HUES48 (cell line): ENCODE data around the gene FUT6.
A peak's percentile ranks its signal among the peaks of the same experiment; 100 is the strongest.

ENCODE experiments used
- H3K27ac ChIP-seq: one replicate; pipeline ENCODE4 v1.7.0; 2013; ENCODE audit warnings: low read depth, low read length, inconsistent platforms
- H3K27me3 ChIP-seq: 2 replicates; pipeline ENCODE4 v1.6.1; 2013; ENCODE audit warnings: mild to moderate bottlenecking, low read length; ENCODE audit not compliant: control insufficient read depth, insufficient read depth
- H3K36me3 ChIP-seq: 2 replicates; pipeline ENCODE4 v1.6.1; 2013; ENCODE audit warnings: low read length; ENCODE audit not compliant: control insufficient read depth, insufficient read depth
- H3K4me1 ChIP-seq: 2 replicates; pipeline ENCODE4 v1.6.1; 2013; ENCODE audit warnings: mild to moderate bottlenecking, low read length; ENCODE audit not compliant: control insufficient read depth, insufficient read depth
- H3K4me3 ChIP-seq: 2 replicates; pipeline ENCODE4 v1.5.1; 2013; ENCODE audit warnings: mild to moderate bottlenecking, low read depth, low read length
- H3K9ac ChIP-seq: 2 replicates; pipeline ENCODE4 v1.6.1; 2013; ENCODE audit warnings: mild to moderate bottlenecking, low read depth, low read length, moderate library complexity
- H3K9me3 ChIP-seq: 2 replicates; pipeline ENCODE4 v1.6.1; 2013; ENCODE audit warnings: low read length; ENCODE audit not compliant: control insufficient read depth, insufficient read depth

Gene FUT6

GRCh38 chr19:5811117-5811516 lies 28.4 kb downstream of the FUT6 start:
- no peaks in the 10 kb centered on the region for H3K36me3 ChIP-seq
- no peak overlapping the region for H3K9ac ChIP-seq
- no peaks in the 10 kb centered on the region for H3K9me3 ChIP-seq

GRCh38 chr19:5809469-5809868 lies 30.0 kb downstream of the FUT6 start:
- no peak overlapping the region for H3K9ac ChIP-seq
- peaks cover 1% of the 10 kb centered on the region; the same call in 1 of the 2 replicates for H3K27me3 ChIP-seq
- no peaks in the 10 kb centered on the region for H3K4me1 ChIP-seq
- H3K4me3 ChIP-seq: no peak overlapping the region
- H3K27ac ChIP-seq: no peak overlapping the region
- no peaks in the 10 kb centered on the region for H3K36me3 ChIP-seq
- H3K9me3 ChIP-seq: no peaks in the 10 kb centered on the region

More at GRCh38 chr19:5811117-5811516, 28.4 kb downstream of the FUT6 start:
- Histone ChIP-seq H3K4me3 (no peak overlapping the region), H3K27ac (no peak overlapping the region), H3K4me1 (no peaks in the 10 kb centered on the region), H3K27me3 (no peaks in the 10 kb centered on the region)

GRCh38 chr19:5809053-5809452 lies 30.4 kb downstream of the FUT6 start:
- Histone ChIP-seq H3K9me3 (no peaks in the 10 kb centered on the region), H3K4me1 (no peaks in the 10 kb centered on the region), H3K27me3 (peaks cover 4% of the 10 kb centered on the region; the same call in 1 of the 2 replicates), H3K36me3 (no peaks in the 10 kb centered on the region), H3K27ac (no peak overlapping the region), H3K4me3 (no peak overlapping the region), H3K9ac (no peak overlapping the region)

- Histone ChIP-seq H3K4me3 (no peak overlapping the region), H3K27me3 (peaks cover 8% of the 10 kb centered on the region), H3K9me3 (no peaks in the 10 kb centered on the region), H3K36me3 (no peaks in the 10 kb centered on the region), H3K4me1 (no peaks in the 10 kb centered on the region), H3K9ac (no peak overlapping the region), H3K27ac (no peak overlapping the region)
Measured at GRCh38 chr19:5808120-5808816, 31.2 kb downstream of the FUT6 start.

- H3K9ac ChIP-seq: no peak overlapping the region
- no peaks in the 10 kb centered on the region for H3K36me3 ChIP-seq
- H3K27ac ChIP-seq: no peak overlapping the region
- no peak overlapping the region for H3K4me3 ChIP-seq
- H3K9me3 ChIP-seq: no peaks in the 10 kb centered on the region
- H3K4me1 ChIP-seq: peaks cover 2% of the 10 kb centered on the region; the same call in 1 of the 2 replicates
- peaks cover 10% of the 10 kb centered on the region for H3K27me3 ChIP-seq
Measured at GRCh38 chr19:5806905-5807304, 32.6 kb downstream of the FUT6 start.

- Histone ChIP-seq H3K36me3 (no peaks in the 10 kb centered on the region), H3K27me3 (peaks cover 10% of the 10 kb centered on the region), H3K4me3 (peak overlapping the region; percentile 60; the same call in 1 of the 2 replicates), H3K4me1 (peaks cover 3% of the 10 kb centered on the region; the same call in 1 of the 2 replicates), H3K27ac (no peak overlapping the region), H3K9me3 (no peaks in the 10 kb centered on the region), H3K9ac (no peak overlapping the region)
Measured at GRCh38 chr19:5806133-5806489, 33.4 kb downstream of the FUT6 start.

- Histone ChIP-seq H3K27me3 (peaks cover 10% of the 10 kb centered on the region), H3K4me1 (peaks cover 3% of the 10 kb centered on the region; the same call in 1 of the 2 replicates), H3K9ac (no peak overlapping the region), H3K9me3 (no peaks in the 10 kb centered on the region), H3K4me3 (peak overlapping the region; percentile 60), H3K27ac (no peak overlapping the region), H3K36me3 (no peaks in the 10 kb centered on the region)
Measured at GRCh38 chr19:5805462-5806132, 33.9 kb downstream of the FUT6 start.

- Histone ChIP-seq H3K9ac (no peak within 1 kb of the TSS), H3K36me3 (no peaks in the 10 kb centered on the region), H3K27ac (no peak within 1 kb of the TSS), H3K27me3 (peaks cover 10% of the 10 kb centered on the region), H3K4me3 (peak within 1 kb of the TSS; percentile 60), H3K4me1 (peaks cover 3% of the 10 kb centered on the region; the same call in 1 of the 2 replicates), H3K9me3 (no peaks in the 10 kb centered on the region)
Measured at GRCh38 chr19:5804516-5805461, 34.7 kb downstream of the FUT6 start, which contains the start of gene NRTN. TSS of gene NRTN (plus strand) at chr19:5805067. CDS start at chr19:5824166, 19,099 bp downstream.

GRCh38 chr19:5803752-5804515 lies 35.6 kb downstream of the FUT6 start:
- Histone ChIP-seq H3K9ac (no peak overlapping the region), H3K4me3 (peak overlapping the region; percentile 44), H3K9me3 (no peaks in the 10 kb centered on the region), H3K4me1 (peaks cover 3% of the 10 kb centered on the region; the same call in 1 of the 2 replicates), H3K36me3 (no peaks in the 10 kb centered on the region), H3K27ac (peak overlapping the region; percentile 26), H3K27me3 (peaks cover 10% of the 10 kb centered on the region)

GRCh38 chr19:5803441-5803751 lies 36.1 kb downstream of the FUT6 start:
- Histone ChIP-seq H3K9me3 (no peaks in the 10 kb centered on the region), H3K4me1 (peaks cover 3% of the 10 kb centered on the region; the same call in 1 of the 2 replicates), H3K4me3 (peak overlapping the region; percentile 44), H3K36me3 (no peaks in the 10 kb centered on the region), H3K27ac (peak overlapping the region; percentile 26), H3K27me3 (peaks cover 10% of the 10 kb centered on the region), H3K9ac (no peak overlapping the region)
